ENCODE measurements around the gene ERCC3. TPM values are rescaled to one million over a fixed set of nuclear protein-coding genes. Genes with fewer than 3 reads are reported as not detected.

ERCC3 gene
- total RNA-seq, 6 donors from 2014 or later = 32.1 to 178 (median 49.8) TPM

DNA sequence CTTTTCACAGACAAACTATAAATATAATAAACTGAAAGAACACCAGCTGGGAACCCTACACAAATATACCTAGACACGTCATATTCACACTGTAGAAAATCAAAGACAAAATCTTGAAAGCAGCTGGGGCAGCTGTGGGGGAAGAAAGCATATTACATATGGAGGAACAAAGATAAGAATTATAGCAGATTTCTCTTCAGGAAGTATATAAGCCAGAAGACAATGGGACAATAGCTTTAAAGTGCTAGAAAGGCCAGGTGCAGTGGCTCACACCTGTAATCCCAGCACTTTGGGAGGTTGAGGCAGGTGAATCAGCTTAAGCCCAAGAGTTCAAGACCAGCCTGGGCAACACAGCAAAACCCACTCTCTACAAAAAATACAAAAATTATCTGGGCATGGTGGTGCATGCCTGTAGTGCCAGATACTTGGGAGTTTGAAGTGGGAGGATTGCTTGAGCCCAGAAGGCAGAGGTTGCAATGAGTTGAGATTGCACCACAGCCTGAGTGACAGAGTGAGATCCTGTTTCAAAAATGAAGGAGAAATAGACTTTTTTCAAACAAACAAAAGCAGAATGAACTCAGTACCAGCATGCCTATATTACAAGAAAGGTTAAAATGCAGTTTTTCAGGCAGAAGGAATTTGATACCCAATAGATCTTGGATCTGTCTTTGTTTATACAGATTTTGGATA, 26.8 kb upstream of the ERCC3 start:
- no peak for ATAC-seq (ENCODE audit: low FRiP score in 2 of 2)
- 95 to 97% methylated on average over 1 of the region's 1 CpG for WGBS, 2 donors
- TF ChIP-seq EP300 (IDR thresholded peaks at IDR 0.05) (no peak), POLR2AphosphoS5 (IDR thresholded peaks at IDR 0.05) (no peak), POLR2A (IDR thresholded peaks at IDR 0.05) (no peak)
- TF ChIP-seq, protein P1, sequence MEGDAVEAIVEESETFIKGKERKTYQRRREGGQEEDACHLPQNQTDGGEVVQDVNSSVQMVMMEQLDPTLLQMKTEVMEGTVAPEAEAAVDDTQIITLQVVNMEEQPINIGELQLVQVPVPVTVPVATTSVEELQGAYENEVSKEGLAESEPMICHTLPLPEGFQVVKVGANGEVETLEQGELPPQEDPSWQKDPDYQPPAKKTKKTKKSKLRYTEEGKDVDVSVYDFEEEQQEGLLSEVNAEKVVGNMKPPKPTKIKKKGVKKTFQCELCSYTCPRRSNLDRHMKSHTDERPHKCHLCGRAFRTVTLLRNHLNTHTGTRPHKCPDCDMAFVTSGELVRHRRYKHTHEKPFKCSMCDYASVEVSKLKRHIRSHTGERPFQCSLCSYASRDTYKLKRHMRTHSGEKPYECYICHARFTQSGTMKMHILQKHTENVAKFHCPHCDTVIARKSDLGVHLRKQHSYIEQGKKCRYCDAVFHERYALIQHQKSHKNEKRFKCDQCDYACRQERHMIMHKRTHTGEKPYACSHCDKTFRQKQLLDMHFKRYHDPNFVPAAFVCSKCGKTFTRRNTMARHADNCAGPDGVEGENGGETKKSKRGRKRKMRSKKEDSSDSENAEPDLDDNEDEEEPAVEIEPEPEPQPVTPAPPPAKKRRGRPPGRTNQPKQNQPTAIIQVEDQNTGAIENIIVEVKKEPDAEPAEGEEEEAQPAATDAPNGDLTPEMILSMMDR (IDR thresholded peaks at IDR 0.05) = no peak
- Histone ChIP-seq H3K9me3 (no peaks in the 10 kb centered on the region), H3K27ac (no peak overlapping the region), H3K27me3 (no peaks in the 10 kb centered on the region), H3K4me1 (no peaks in the 10 kb centered on the region), H3K4me3 (no peak overlapping the region), H3K36me3 (peaks cover 37 to 98% (median 50%) of the 10 kb centered on the region in 4 donors)
- DNase-seq = no peak

DNA sequence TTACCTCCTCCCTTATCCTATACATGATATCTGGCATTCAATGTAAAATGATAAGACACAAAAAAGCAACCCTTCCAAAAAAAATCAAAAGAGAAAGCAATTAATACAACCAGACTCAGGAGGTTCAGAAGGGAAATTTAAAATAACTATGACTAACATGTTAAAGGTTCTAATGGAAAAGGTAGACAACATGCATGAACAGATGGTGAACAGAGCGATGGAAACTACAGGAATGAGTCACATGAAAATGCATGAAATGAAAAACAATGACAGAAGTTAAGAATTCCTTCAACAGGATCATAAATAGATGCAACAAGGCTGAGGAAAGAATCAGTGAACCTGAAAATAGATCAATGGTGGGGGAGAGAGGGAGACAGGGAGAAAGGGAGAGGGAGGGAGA, 26.1 kb upstream of the ERCC3 start:
- peaks cover 37 to 98% (median 53%) of the 10 kb centered on the region in 4 donors for H3K36me3 ChIP-seq
- DNase-seq (no peak), ATAC-seq (ENCODE audit: low FRiP score in 2 of 2) (no peak)
- H3K9me3 ChIP-seq = no peaks in the 10 kb centered on the region
- WGBS, 2 donors = 90 to 98% methylated on average over 1 of the region's 1 CpG
- no peak overlapping the region for H3K27ac ChIP-seq
- H3K27me3 ChIP-seq = no peaks in the 10 kb centered on the region
- no peak overlapping the region for H3K4me3 ChIP-seq
- H3K4me1 ChIP-seq = no peaks in the 10 kb centered on the region
- TF ChIP-seq POLR2A (IDR thresholded peaks at IDR 0.05) = no peak
- TF ChIP-seq POLR2AphosphoS5 (IDR thresholded peaks at IDR 0.05) = no peak
- TF ChIP-seq, protein P1 (IDR thresholded peaks at IDR 0.05) = no peak
- TF ChIP-seq EP300 (IDR thresholded peaks at IDR 0.05) = no peak

DNA sequence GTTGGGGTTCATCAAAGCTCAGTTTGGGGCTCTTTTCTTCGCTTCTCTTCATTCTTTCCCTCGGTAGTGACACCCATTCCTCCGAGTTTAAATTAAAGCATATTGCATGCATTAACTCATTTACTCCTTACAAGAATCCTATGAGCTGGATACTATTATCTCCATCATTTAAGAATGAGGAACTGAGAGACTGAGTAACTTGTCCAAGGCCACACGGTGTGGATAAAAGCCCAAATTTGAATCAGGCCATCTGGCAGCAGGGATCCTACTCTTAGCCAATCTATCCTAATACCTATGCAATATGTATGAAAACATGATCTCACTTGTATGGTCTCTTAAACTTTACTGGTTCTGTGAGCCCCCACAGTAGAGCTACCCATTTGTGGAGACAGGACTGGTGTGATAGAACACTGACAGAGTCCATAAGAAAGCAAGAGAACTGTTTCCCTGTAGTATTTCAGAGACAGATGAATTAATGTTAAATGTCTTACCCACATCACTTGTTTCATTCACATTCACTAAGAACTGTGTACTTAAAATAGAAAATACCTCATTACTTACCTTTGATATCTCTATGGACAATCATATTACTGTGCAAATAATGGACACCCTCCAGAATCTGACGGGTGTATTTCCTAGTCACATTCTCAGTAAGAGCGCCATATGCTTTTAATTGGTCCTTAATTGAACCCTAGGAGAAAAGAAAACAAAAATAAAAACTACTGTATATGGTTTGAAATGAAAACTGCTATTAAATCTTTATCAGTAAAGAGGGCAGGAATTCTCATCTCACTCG, 20.4 kb upstream of the ERCC3 start:
- no peaks in the 10 kb centered on the region for H3K4me1 ChIP-seq
- no peak overlapping the region for H3K4me3 ChIP-seq
- H3K27me3 ChIP-seq = no peaks in the 10 kb centered on the region
- WGBS, 2 donors = 87 to 91% methylated on average over 7 of the region's 7 CpGs
- no peak overlapping the region for H3K27ac ChIP-seq
- no peak for TF ChIP-seq POLR2A (IDR thresholded peaks at IDR 0.05)
- TF ChIP-seq POLR2AphosphoS5 (IDR thresholded peaks at IDR 0.05) = no peak
- no peak for TF ChIP-seq EP300 (IDR thresholded peaks at IDR 0.05)
- TF ChIP-seq, protein P1 (IDR thresholded peaks at IDR 0.05) = no peak
- peaks cover 26 to 100% (median 64%) of the 10 kb centered on the region in 4 donors for H3K36me3 ChIP-seq
- H3K9me3 ChIP-seq = no peaks in the 10 kb centered on the region
- ATAC-seq (ENCODE audit: low FRiP score in 2 of 2) (no peak), DNase-seq (no peak)

DNA sequence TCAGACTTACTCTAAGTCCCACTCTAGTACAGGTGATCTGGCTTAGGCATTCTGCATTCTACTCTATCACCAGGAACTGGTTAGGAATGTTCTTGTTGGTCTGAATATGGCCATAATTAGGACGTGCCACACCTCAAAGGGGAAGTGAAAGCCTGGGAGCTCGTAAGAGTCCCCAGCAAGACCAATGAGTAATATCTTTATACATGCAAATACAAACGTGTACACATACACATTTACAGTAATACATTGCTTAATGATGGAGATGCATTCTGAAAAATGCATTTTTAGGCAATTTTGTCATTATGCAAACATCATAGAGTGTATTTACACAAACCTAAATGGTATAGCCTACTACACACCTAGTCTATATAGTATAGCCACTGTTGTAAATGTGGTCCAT, 19.5 kb upstream of the ERCC3 start:
- ATAC-seq (ENCODE audit: low FRiP score in 2 of 2) = peak in 1 of 2 donors; percentile 71
- no peak for DNase-seq
- H3K27ac ChIP-seq = no peak overlapping the region
- no peaks in the 10 kb centered on the region for H3K27me3 ChIP-seq
- H3K4me3 ChIP-seq = no peak overlapping the region
- TF ChIP-seq EP300 (IDR thresholded peaks at IDR 0.05) (no peak), POLR2A (IDR thresholded peaks at IDR 0.05) (no peak), POLR2AphosphoS5 (IDR thresholded peaks at IDR 0.05) (no peak)
- TF ChIP-seq, protein P1 (IDR thresholded peaks at IDR 0.05) = no peak
- WGBS, 2 donors = 66 to 75% methylated on average over 3 of the region's 3 CpGs
- H3K36me3 ChIP-seq = peaks cover 31 to 100% (median 65%) of the 10 kb centered on the region in 4 donors
- no peaks in the 10 kb centered on the region for H3K9me3 ChIP-seq
- no peaks in the 10 kb centered on the region for H3K4me1 ChIP-seq

All from upper lobe of left lung (tissue), 6 donors.